SK-N-SH (cell line): Measurements from ENCODE around the gene NAV2. TPM values are rescaled to one million over a fixed set of nuclear protein-coding genes. Genes with fewer than 3 reads are reported as not detected.

Experiments used
- CTCF ChIA-PET: fragments of 300-600, 350-600 bp; formaldehyde crosslinking; extraction: SDS; loops from one replicate; lab custom pipeline; 2021; lab: Yijun Ruan, JAX
- POLR2A ChIA-PET: fragments of 350-600 bp; sonication (Branson Sonifier 250); formaldehyde crosslinking; extraction: SDS; loops from one replicate; lab custom pipeline; 2020; ENCODE audit warnings: antibody characterized with exemption, inconsistent platforms; lab: Yijun Ruan, JAX
- DNase-seq: peaks from one replicate; pipeline ENCODE4 v3.0.0; 2012
- H2AFZ ChIP-seq: fragments of 200-600 bp; sonication (generic); 2 replicates; pipeline ENCODE4 v1.8.1; 2016; ENCODE audit warnings: antibody characterized with exemption, mild to moderate bottlenecking, low read depth
- H3F3A ChIP-seq: fragments of 200-600 bp; sonication (generic); replicated peaks from 2 replicates; pipeline ENCODE3; 2016; ENCODE audit warnings: antibody characterized with exemption, mild to moderate bottlenecking; ENCODE audit not compliant: insufficient read depth
- H3K27ac ChIP-seq, 2 experiments: fragments of 200-500 bp in 1 of 2; fragments of 200-600 bp in 1 of 2; sonication (Bioruptor generic) in 1 of 2; sonication (generic), shearing (Covaris generic) in 1 of 2; 2 replicates each; pipeline versions ENCODE4 v1.5.1 to v1.6.1; 2014 to 2016; ENCODE audit warnings: low read depth in 2 of 2, inconsistent platforms in 1 of 2, low read length in 1 of 2, mild to moderate bottlenecking in 1 of 2, mixed read lengths in 1 of 2
- H3K27me3 ChIP-seq: fragments of 200-600 bp; sonication (generic), shearing (Covaris generic); 2 replicates; pipeline ENCODE4 v1.6.1; 2016; ENCODE audit warnings: mixed run types; ENCODE audit not compliant: insufficient read depth
- H3K36me3 ChIP-seq, 2 experiments: fragments of 200-500 bp in 1 of 2; fragments of 200-600 bp in 1 of 2; sonication (Bioruptor generic) in 1 of 2; sonication (generic) in 1 of 2; replicated peaks in 1 of 2; 2 replicates each; pipeline versions ENCODE3 to v1.5.1; 2014 to 2016; ENCODE audit warnings: low read length in 1 of 2, mild to moderate bottlenecking in 1 of 2; ENCODE audit not compliant: insufficient read depth in 2 of 2, control insufficient read depth in 1 of 2
- H3K4me1 ChIP-seq, 2 experiments: fragments of 200-500 bp in 1 of 2; fragments of 200-600 bp in 1 of 2; sonication (Bioruptor generic) in 1 of 2; sonication (generic), shearing (Covaris generic) in 1 of 2; 2 replicates each; pipeline versions ENCODE4 v1.5.1 to v1.6.1; 2014 to 2016; ENCODE audit warnings: low read depth in 1 of 2, low read length in 1 of 2, mixed run types in 1 of 2; ENCODE audit not compliant: insufficient read depth in 2 of 2, control insufficient read depth in 1 of 2
- H3K4me2 ChIP-seq: fragments of 200-600 bp; sonication (generic), shearing (Covaris generic); 2 replicates; pipeline ENCODE4 v1.6.1; 2017; ENCODE audit warnings: mixed run types
- H3K4me3 ChIP-seq, 2 experiments: fragments of 200-500 bp in 1 of 2; fragments of 200-600 bp in 1 of 2; sonication (Bioruptor generic) in 1 of 2; sonication (generic), shearing (Covaris generic) in 1 of 2; 2 replicates each; pipeline versions ENCODE4 v1.5.1 to v1.8.1; 2014 to 2016; ENCODE audit warnings: low read depth in 2 of 2, inconsistent platforms in 1 of 2, low read length in 1 of 2, mild to moderate bottlenecking in 1 of 2, mixed read lengths in 1 of 2, moderate library complexity in 1 of 2
- H3K79me2 ChIP-seq: fragments of 200-600 bp; sonication (generic); 2 replicates; pipeline ENCODE4 v1.8.1; 2017; ENCODE audit warnings: mild to moderate bottlenecking; ENCODE audit not compliant: insufficient read depth
- H3K9ac ChIP-seq: fragments of 200-600 bp; sonication (generic); 2 replicates; pipeline ENCODE4 v1.6.1; 2017; ENCODE audit warnings: mixed run types
- H3K9me2 ChIP-seq: fragments of 200-600 bp; sonication (generic); 2 replicates; pipeline ENCODE4 v1.6.1; 2017; ENCODE audit warnings: mixed run types
- H3K9me3 ChIP-seq: fragments of 200-600 bp; sonication (generic); 2 replicates; pipeline ENCODE4 v1.6.1; 2017; ENCODE audit warnings: mixed run types, mild to moderate bottlenecking, moderate library complexity
- H4K20me1 ChIP-seq: fragments of 200-600 bp; sonication (generic); 2 replicates; pipeline ENCODE4 v1.6.1; 2017; ENCODE audit warnings: mild to moderate bottlenecking, mixed run types; ENCODE audit not compliant: insufficient read depth
- ELF1 ChIP-seq: IDR thresholded peaks from 2 replicates; pipeline ENCODE4 v1.4.0; 2012
- EP300 ChIP-seq, 2 experiments: IDR thresholded peaks; 2 replicates each; pipeline versions ENCODE4 v1.4.0 to v1.6.1; 2012; ENCODE audit warnings: borderline replicate concordance in 1 of 2, low read depth in 1 of 2, low read length in 1 of 2
- FOSL2 ChIP-seq: IDR thresholded peaks from 2 replicates; pipeline ENCODE4 v1.4.0; 2012; ENCODE audit warnings: low read depth, mild to moderate bottlenecking, moderate library complexity, borderline replicate concordance
- GABPA ChIP-seq: IDR thresholded peaks from 2 replicates; pipeline ENCODE4 v1.4.0; 2012; ENCODE audit warnings: low read depth, mild to moderate bottlenecking
- IRF3 ChIP-seq: fragments of 150-350 bp; IDR thresholded peaks from 2 replicates; pipeline ENCODE4 v1.6.1; 2016; ENCODE audit warnings: mild to moderate bottlenecking, low read depth, low read length
- JUND ChIP-seq: IDR thresholded peaks from 2 replicates; pipeline ENCODE4 v1.4.0; 2012
- MAX ChIP-seq: IDR thresholded peaks from 2 replicates; pipeline ENCODE4 v1.4.0; 2012; ENCODE audit warnings: low read depth
- MEF2A ChIP-seq: IDR thresholded peaks from 2 replicates; pipeline ENCODE4 v1.4.0; 2012; ENCODE audit warnings: low read depth, borderline replicate concordance
- MXI1 ChIP-seq: IDR thresholded peaks from 2 replicates; pipeline ENCODE4 v1.6.1; 2012; ENCODE audit warnings: mild to moderate bottlenecking, low read depth, low read length, improper control_type of control experiment
- NRF1 ChIP-seq: IDR thresholded peaks from 2 replicates; pipeline ENCODE4 v1.6.1; 2012; ENCODE audit warnings: low read depth, mild to moderate bottlenecking, low read length
- PBX3 ChIP-seq: IDR thresholded peaks from 2 replicates; pipeline ENCODE4; 2012
- POLR2AphosphoS5 ChIP-seq: IDR thresholded peaks from 2 replicates; pipeline ENCODE4 v1.6.1; 2012; ENCODE audit warnings: low read depth, low read length
- RFX5 ChIP-seq: IDR thresholded peaks from 2 replicates; pipeline ENCODE4 v1.6.1; 2012; ENCODE audit warnings: mild to moderate bottlenecking, improper control_type of control experiment, low read length
- RXRA ChIP-seq: IDR thresholded peaks from 2 replicates; pipeline ENCODE4 v1.4.0; 2012; ENCODE audit warnings: low read depth, mild to moderate bottlenecking, borderline replicate concordance
- SIN3A ChIP-seq: IDR thresholded peaks from 2 replicates; pipeline ENCODE4 v1.6.1; 2012; ENCODE audit warnings: low read depth, mild to moderate bottlenecking, low read length, moderate library complexity, borderline replicate concordance
- SMC3 ChIP-seq: IDR thresholded peaks from 2 replicates; pipeline ENCODE4 v1.6.1; 2012; ENCODE audit warnings: low read depth, low read length, improper control_type of control experiment
- TCF12 ChIP-seq: IDR thresholded peaks from 2 replicates; pipeline ENCODE4 v1.4.0; 2012
- USF2 ChIP-seq: fragments of 150-350 bp; IDR thresholded peaks from 2 replicates; pipeline ENCODE4 v1.6.1; 2017; ENCODE audit warnings: antibody characterized with exemption, low read length, low read depth, borderline replicate concordance
- ZBTB33 ChIP-seq: IDR thresholded peaks from 2 replicates; pipeline ENCODE4 v1.4.0; 2012; ENCODE audit warnings: low read depth, borderline replicate concordance
- WGBS: methylation state at CpG from one replicate; pipeline ENCODE4 v1.1.6; 2017; ENCODE audit warnings: low lambda C conversion rate; 5-methylcytosine and 5-hydroxymethylcytosine counted together
- polyA plus RNA-seq, 3 experiments: library from polyadenylated mRNA; depleted of rRNA; stranded (reverse); fragments of >200 nt; gene quantifications; 2 replicates each; pipeline ENCODE4 v1.2.3, GENCODE V29; 2012

Gene NAV2
- polyA plus RNA-seq, 1 of the 3 experiments (the other 2 are of a cell fraction) = 26.2 TPM

- POLR2A ChIA-PET = no interaction called here
- TF ChIP-seq SMC3 (no peak), GABPA (no peak), NRF1 (no peak), RXRA (no peak), SIN3A (no peak), MAX (no peak), FOSL2 (no peak), ELF1 (no peak), POLR2AphosphoS5 (no peak), TCF12 (no peak), IRF3 (no peak), MXI1 (no peak)
- Histone ChIP-seq H3K9me3 (no peaks in the 10 kb centered on the region), H3K36me3 (peaks cover 36 to 40% of the 10 kb centered on the region in 2 experiments), H3K4me3 (no peak overlapping the region), H3K9ac (no peak overlapping the region), H3K27ac (no peak overlapping the region), H3F3A (peaks cover 19% of the 10 kb centered on the region), H3K4me2 (no peak overlapping the region), H3K9me2 (no peaks in the 10 kb centered on the region), H3K79me2 (peaks cover 98% of the 10 kb centered on the region), H3K4me1 (peaks cover 5 to 43% of the 10 kb centered on the region in 2 experiments), H2AFZ (no peak overlapping the region), H3K27me3 (no peaks in the 10 kb centered on the region), H4K20me1 (peaks cover 92% of the 10 kb centered on the region)
- 90% methylated on average over 3 of the region's 3 CpGs for WGBS
- DNase-seq = no peak
- CTCF ChIA-PET = no interaction called here
Measured at GRCh38 chr11:19866037-19866436, 153.4 kb downstream of the NAV2 start.

- 92% methylated on average over 4 of the region's 4 CpGs for WGBS
- CTCF ChIA-PET = no interaction called here
- H3K27me3 ChIP-seq = no peaks in the 10 kb centered on the region
Measured at GRCh38 chr11:19866521-19866920, 153.9 kb downstream of the NAV2 start.

More at GRCh38 chr11:19866521-19866920, 153.9 kb downstream of the NAV2 start:
- Histone ChIP-seq H3K27ac (no peak overlapping the region), H4K20me1 (peaks cover 92% of the 10 kb centered on the region), H3K36me3 (peaks cover 36 to 38% of the 10 kb centered on the region in 2 experiments), H3K79me2 (peaks cover 98% of the 10 kb centered on the region), H2AFZ (no peak overlapping the region)
- POLR2A ChIA-PET = no interaction called here
- no peak for TF ChIP-seq GABPA
- TF ChIP-seq TCF12 = no peak
- no peak for TF ChIP-seq USF2
- no peak for TF ChIP-seq MEF2A
- no peak for TF ChIP-seq POLR2AphosphoS5
- TF ChIP-seq SIN3A = no peak
- no peak for TF ChIP-seq IRF3
- TF ChIP-seq NRF1 = no peak
- TF ChIP-seq JUND = no peak
- no peak for TF ChIP-seq MXI1
- TF ChIP-seq ZBTB33 = no peak
- TF ChIP-seq RFX5 = no peak
- TF ChIP-seq EP300 (IDR thresholded peaks at IDR 0.05; ENCODE audit: borderline replicate concordance in 1 of 2, low read depth in 1 of 2, low read length in 1 of 2) = no peak
- TF ChIP-seq PBX3 = no peak
- TF ChIP-seq SMC3 = no peak
- TF ChIP-seq, all 33 proteins: peak for 0
- no peak overlapping the region for H3K4me2 ChIP-seq
- peaks cover 19% of the 10 kb centered on the region for H3F3A ChIP-seq
- no peak overlapping the region for H3K4me3 ChIP-seq
- H3K9me2 ChIP-seq = no peaks in the 10 kb centered on the region
- H3K4me1 ChIP-seq = peaks cover 5 to 46% of the 10 kb centered on the region in 2 experiments
- H3K9ac ChIP-seq = no peak overlapping the region
- no peak for DNase-seq
- H3K9me3 ChIP-seq = no peaks in the 10 kb centered on the region
